Measurements from ENCODE around the gene D2HGDH.

DNA sequence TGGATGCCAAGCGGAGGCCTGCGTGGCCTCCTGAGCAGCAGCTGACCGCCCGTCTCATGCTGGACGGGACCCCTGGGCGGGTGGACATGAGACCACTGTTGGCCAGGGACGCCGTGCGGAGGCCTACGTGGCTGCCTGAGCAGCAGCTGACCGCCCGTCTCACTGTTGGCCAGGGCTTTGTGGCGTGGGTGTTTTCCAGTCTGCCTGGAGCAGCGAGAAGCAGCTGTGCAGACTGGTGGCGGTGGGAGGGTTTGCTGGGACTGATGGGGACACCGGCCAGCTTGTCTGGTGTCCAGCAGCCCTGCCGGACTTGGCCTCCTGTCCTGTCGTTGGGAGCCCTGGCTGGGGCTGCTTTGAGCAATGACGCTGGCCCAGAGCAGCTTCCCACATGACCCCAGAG, 5.8 kb upstream of the D2HGDH start:
- TF ChIP-seq, protein P1, sequence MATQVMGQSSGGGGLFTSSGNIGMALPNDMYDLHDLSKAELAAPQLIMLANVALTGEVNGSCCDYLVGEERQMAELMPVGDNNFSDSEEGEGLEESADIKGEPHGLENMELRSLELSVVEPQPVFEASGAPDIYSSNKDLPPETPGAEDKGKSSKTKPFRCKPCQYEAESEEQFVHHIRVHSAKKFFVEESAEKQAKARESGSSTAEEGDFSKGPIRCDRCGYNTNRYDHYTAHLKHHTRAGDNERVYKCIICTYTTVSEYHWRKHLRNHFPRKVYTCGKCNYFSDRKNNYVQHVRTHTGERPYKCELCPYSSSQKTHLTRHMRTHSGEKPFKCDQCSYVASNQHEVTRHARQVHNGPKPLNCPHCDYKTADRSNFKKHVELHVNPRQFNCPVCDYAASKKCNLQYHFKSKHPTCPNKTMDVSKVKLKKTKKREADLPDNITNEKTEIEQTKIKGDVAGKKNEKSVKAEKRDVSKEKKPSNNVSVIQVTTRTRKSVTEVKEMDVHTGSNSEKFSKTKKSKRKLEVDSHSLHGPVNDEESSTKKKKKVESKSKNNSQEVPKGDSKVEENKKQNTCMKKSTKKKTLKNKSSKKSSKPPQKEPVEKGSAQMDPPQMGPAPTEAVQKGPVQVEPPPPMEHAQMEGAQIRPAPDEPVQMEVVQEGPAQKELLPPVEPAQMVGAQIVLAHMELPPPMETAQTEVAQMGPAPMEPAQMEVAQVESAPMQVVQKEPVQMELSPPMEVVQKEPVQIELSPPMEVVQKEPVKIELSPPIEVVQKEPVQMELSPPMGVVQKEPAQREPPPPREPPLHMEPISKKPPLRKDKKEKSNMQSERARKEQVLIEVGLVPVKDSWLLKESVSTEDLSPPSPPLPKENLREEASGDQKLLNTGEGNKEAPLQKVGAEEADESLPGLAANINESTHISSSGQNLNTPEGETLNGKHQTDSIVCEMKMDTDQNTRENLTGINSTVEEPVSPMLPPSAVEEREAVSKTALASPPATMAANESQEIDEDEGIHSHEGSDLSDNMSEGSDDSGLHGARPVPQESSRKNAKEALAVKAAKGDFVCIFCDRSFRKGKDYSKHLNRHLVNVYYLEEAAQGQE (IDR thresholded peaks at IDR 0.05; ENCODE audit: insufficient read depth in 1 of 2, low read depth in 2 of 2, low read length in 2 of 2), result no peak
- no peak for TF ChIP-seq POLR2AphosphoS5 (IDR thresholded peaks at IDR 0.05; ENCODE audit: low read depth, low read length)

All from PFSK-1 (cell line).